ENCODE measurements around the gene SLCO2A1.

- TF ChIP-seq CTCF (IDR thresholded peaks at IDR 0.05) (no peak), POLR2A (IDR thresholded peaks at IDR 0.05) (no peak), POLR2AphosphoS5 (IDR thresholded peaks at IDR 0.05) (no peak)
Observed at GRCh38 chr3:134035836-134036235, 6.1 kb upstream of the SLCO2A1 start.

All from gastroesophageal sphincter (tissue), 3 donors.